Activated CD8-positive, alpha-beta memory T cell treated with anti-CD3 and anti-CD28 coated beads for 1 hour (primary cell): ENCODE results near the gene FOXF2.

Experiments
- DNase-seq, 2 donors: peaks; one replicate each; pipeline ENCODE4 v3.0.0-alpha.2; 2020; ENCODE audit warnings: low read depth in 1 of 2; ENCODE audit errors: extremely low read depth in 1 of 2

Gene FOXF2

GRCh38 chr6:1390133-1390945 lies 963 bp downstream of the FOXF2 start:
- DNase-seq = no peak

GRCh38 chr6:1390946-1391799 lies 1.8 kb downstream of the FOXF2 start:
- no peak for DNase-seq

GRCh38 chr6:1391800-1392309 lies 2.5 kb downstream of the FOXF2 start:
- DNase-seq = no peak

- no peak for DNase-seq
These were observed 3.7 kb downstream of the FOXF2 start for GRCh38 chr6:1392813-1393640.

GRCh38 chr6:1393641-1394283 lies 4.4 kb downstream of the FOXF2 start:
- DNase-seq = no peak

GRCh38 chr6:1394514-1395463 lies 5.4 kb downstream of the FOXF2 start:
- no peak for DNase-seq

- no peak for DNase-seq
These were observed 6.1 kb downstream of the FOXF2 start for GRCh38 chr6:1395506-1395905.

GRCh38 chr6:1395941-1396908 lies 6.8 kb downstream of the FOXF2 start:
- DNase-seq = no peak

- peak in 1 of 2 donors; percentile 59 for DNase-seq
These were observed 7.8 kb downstream of the FOXF2 start for GRCh38 chr6:1396952-1397868.

- DNase-seq = no peak
These were observed 9.9 kb downstream of the FOXF2 start for GRCh38 chr6:1399085-1399780.

- no peak for DNase-seq
These were observed 10.9 kb downstream of the FOXF2 start for GRCh38 chr6:1400126-1400850.

GRCh38 chr6:1402369-1402768 lies 13.0 kb downstream of the FOXF2 start:
- DNase-seq = no peak

GRCh38 chr6:1402868-1403267 lies 13.5 kb downstream of the FOXF2 start:
- no peak for DNase-seq

GRCh38 chr6:1403851-1404712 lies 14.7 kb downstream of the FOXF2 start:
- no peak for DNase-seq

- no peak for DNase-seq
These were observed 15.3 kb downstream of the FOXF2 start for GRCh38 chr6:1404713-1405098.
